ENCODE data around the gene SLC50A1. TPM values are rescaled to one million over a fixed set of nuclear protein-coding genes. Genes with fewer than 3 reads are reported as not detected.
A peak's percentile ranks its signal among the peaks of the same experiment; 100 is the strongest.

Gene SLC50A1
- polyA plus RNA-seq, 1 donor (not counting 4 experiments of a cell fraction or from before 2014, with no cell fraction given), result 54.5 TPM

DNA sequence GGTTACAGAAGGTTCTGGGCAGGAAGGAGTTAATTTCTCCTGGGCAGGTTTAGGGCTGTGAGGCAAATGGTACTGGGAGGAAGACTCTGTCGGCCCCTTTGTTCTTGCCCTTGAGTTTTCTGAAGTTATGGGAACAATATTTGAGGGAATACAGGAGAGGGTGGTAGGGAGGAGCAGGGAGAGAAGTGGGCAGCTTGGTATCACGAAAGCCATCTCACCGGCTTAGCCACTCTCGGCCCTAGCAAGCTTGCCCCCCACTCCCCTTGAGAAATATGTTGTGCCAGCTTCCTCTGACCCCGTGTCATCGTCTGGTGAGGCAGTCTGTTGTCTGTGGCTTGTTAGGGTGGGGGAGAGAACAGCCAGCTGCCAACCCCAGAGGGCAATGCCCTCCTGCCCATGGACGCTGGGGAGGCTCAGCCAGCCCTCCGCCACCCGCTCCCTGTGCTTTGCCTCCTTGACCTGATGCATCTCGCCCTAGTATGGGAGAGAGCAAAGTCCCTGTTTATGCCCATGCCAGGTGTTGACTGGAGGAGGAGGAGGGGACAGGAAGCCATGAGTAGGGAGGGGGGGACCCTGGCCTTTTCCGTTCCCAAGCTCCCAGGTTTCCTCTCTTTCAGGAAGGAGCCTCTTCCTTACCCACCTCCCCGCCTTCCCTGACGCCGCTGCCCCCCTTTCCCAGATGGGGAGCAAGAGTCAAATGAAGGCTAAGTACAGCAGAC lies 6.7 kb upstream of the SLC50A1 start:
- Histone ChIP-seq H3K4me2 (ENCODE audit: control insufficient read depth, extremely low read depth, insufficient read depth, low read depth, low read length) (peak overlapping the region; percentile 98), H3K9me1 (ENCODE audit: control insufficient read depth, extremely low read depth, insufficient read depth, low read length) (peaks cover 7% of the 10 kb centered on the region), H3K27me3 (ENCODE audit: control insufficient read depth, extremely low read depth, insufficient read depth, low read length) (no peaks in the 10 kb centered on the region), H3K9ac (ENCODE audit: control insufficient read depth, extremely low read depth, insufficient read depth, low read length) (peak overlapping the region; percentile 96), H3K27ac (ENCODE audit: control insufficient read depth, insufficient read depth, low read length) (peak overlapping the region; percentile 99), H4K20me1 (ENCODE audit: control insufficient read depth, extremely low read depth, insufficient read depth, low read length) (no peaks in the 10 kb centered on the region), H2AFZ (ENCODE audit: control insufficient read depth, low read length) (no peak overlapping the region), H3K9me3 (ENCODE audit: control insufficient read depth, low read depth, low read length) (no peaks in the 10 kb centered on the region), H3K4me3 (ENCODE audit: control insufficient read depth in 2 of 3, extremely low read depth in 1 of 3, insufficient read depth in 2 of 3, low read depth in 1 of 3, low read length in 3 of 3) (peak overlapping the region; percentile 88 to 94 (median 89)), H3K4me1 (ENCODE audit: control insufficient read depth, extremely low read depth, insufficient read depth, low read length) (peaks cover 61% of the 10 kb centered on the region), H3K36me3 (ENCODE audit: control insufficient read depth in 2 of 2, extremely low read depth in 1 of 2, insufficient read depth in 2 of 2, low read length in 2 of 2) (peaks cover 18 to 24% of the 10 kb centered on the region in 2 experiments), H3K79me2 (ENCODE audit: control insufficient read depth, insufficient read depth, low read length) (peaks cover 38% of the 10 kb centered on the region)
- FAIRE-seq, result no peak
- TF ChIP-seq, protein P1, sequence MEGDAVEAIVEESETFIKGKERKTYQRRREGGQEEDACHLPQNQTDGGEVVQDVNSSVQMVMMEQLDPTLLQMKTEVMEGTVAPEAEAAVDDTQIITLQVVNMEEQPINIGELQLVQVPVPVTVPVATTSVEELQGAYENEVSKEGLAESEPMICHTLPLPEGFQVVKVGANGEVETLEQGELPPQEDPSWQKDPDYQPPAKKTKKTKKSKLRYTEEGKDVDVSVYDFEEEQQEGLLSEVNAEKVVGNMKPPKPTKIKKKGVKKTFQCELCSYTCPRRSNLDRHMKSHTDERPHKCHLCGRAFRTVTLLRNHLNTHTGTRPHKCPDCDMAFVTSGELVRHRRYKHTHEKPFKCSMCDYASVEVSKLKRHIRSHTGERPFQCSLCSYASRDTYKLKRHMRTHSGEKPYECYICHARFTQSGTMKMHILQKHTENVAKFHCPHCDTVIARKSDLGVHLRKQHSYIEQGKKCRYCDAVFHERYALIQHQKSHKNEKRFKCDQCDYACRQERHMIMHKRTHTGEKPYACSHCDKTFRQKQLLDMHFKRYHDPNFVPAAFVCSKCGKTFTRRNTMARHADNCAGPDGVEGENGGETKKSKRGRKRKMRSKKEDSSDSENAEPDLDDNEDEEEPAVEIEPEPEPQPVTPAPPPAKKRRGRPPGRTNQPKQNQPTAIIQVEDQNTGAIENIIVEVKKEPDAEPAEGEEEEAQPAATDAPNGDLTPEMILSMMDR (optimal IDR thresholded peaks at IDR 0.05 in 1 of 3, IDR thresholded peaks at IDR 0.05 in 1 of 3, conservative IDR thresholded peaks at IDR 0.05 in 1 of 3; ENCODE audit: extremely low read depth in 1 of 3, insufficient read depth in 2 of 3, low read length in 3 of 3), result no peak
- no peak for TF ChIP-seq EZH2 (IDR thresholded peaks at IDR 0.05; ENCODE audit: low read length)
- dilution Hi-C loops (cut with MboI; ENCODE audit: extremely low pct_ligation_motif_present, low sequenced_read_pairs), result no loop called here
- DNase-seq (ENCODE audit: low read depth, low spot score), result no peak

DNA sequence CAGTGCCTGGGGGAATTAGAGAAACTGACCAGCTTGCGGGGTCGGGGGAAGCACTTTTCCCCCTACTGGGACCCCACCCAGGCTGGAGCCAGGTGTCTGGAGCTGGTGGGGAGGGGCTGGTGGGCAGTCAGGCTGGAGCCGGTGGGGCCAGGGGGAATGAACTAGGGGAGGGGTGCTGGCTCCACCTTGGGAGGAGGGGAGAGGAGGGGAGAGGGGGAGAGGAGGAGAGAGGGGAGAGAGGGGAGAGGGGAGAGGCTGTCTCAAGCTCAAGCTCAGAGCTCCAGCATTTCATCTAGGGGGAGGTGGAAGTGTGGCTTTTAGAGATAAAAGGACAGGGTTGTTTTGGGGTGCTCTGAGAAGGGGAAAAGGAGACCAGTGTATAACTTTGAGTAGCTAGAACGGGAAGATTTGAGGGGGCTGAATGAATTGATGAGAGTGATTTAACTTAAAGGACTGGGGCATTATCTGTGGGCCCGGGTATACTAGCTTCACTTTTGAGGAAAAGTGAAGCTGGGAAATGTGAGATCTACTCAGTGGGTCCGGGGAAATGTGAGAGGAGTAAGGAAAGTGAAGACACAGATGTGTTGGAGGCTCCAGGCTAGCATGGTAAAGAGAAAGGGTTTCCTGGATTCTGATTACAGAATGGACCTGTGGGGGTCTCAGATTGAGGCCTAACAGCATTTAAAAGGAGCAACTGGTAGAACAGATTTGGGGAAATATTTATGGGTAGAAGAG lies 5.2 kb upstream of the SLC50A1 start:
- no peaks in the 10 kb centered on the region for H3K9me3 ChIP-seq (ENCODE audit: control insufficient read depth, low read depth, low read length)
- no peaks in the 10 kb centered on the region for H3K27me3 ChIP-seq (ENCODE audit: control insufficient read depth, extremely low read depth, insufficient read depth, low read length)
- H3K36me3 ChIP-seq (ENCODE audit: control insufficient read depth in 2 of 2, extremely low read depth in 1 of 2, insufficient read depth in 2 of 2, low read length in 2 of 2), result peaks cover 22 to 34% of the 10 kb centered on the region in 2 experiments
- peaks cover 60% of the 10 kb centered on the region for H3K4me1 ChIP-seq (ENCODE audit: control insufficient read depth, extremely low read depth, insufficient read depth, low read length)
- dilution Hi-C loops (cut with MboI; ENCODE audit: extremely low pct_ligation_motif_present, low sequenced_read_pairs), result no loop called here
- peak overlapping the region; percentile 99 for H3K27ac ChIP-seq (ENCODE audit: control insufficient read depth, insufficient read depth, low read length)
- H3K79me2 ChIP-seq (ENCODE audit: control insufficient read depth, insufficient read depth, low read length), result peaks cover 38% of the 10 kb centered on the region
- peaks cover 5% of the 10 kb centered on the region for H3K9me1 ChIP-seq (ENCODE audit: control insufficient read depth, extremely low read depth, insufficient read depth, low read length)
- DNase-seq (ENCODE audit: low read depth, low spot score) (no peak), FAIRE-seq (no peak)
- peak overlapping the region; percentile 88 to 94 (median 89) for H3K4me3 ChIP-seq (ENCODE audit: control insufficient read depth in 2 of 3, extremely low read depth in 1 of 3, insufficient read depth in 2 of 3, low read depth in 1 of 3, low read length in 3 of 3)
- TF ChIP-seq EZH2 (IDR thresholded peaks at IDR 0.05; ENCODE audit: low read length), result no peak
- TF ChIP-seq, protein P1 (optimal IDR thresholded peaks at IDR 0.05 in 1 of 3, IDR thresholded peaks at IDR 0.05 in 1 of 3, conservative IDR thresholded peaks at IDR 0.05 in 1 of 3; ENCODE audit: extremely low read depth in 1 of 3, insufficient read depth in 2 of 3, low read length in 3 of 3), result no peak
- H2AFZ ChIP-seq (ENCODE audit: control insufficient read depth, low read length), result no peak overlapping the region
- H4K20me1 ChIP-seq (ENCODE audit: control insufficient read depth, extremely low read depth, insufficient read depth, low read length), result no peaks in the 10 kb centered on the region
- H3K4me2 ChIP-seq (ENCODE audit: control insufficient read depth, extremely low read depth, insufficient read depth, low read depth, low read length), result peak overlapping the region; percentile 98
- peak overlapping the region; percentile 96 for H3K9ac ChIP-seq (ENCODE audit: control insufficient read depth, extremely low read depth, insufficient read depth, low read length)
